Activated gamma-delta T cell treated with Interleukin-2 at 50 U/mL for 16 hours (primary cell): ENCODE results near the gene CADM2.
"Not testable (repeated sequence)": the region's sequence is repeated elsewhere in the genome, so short reads cannot be mapped to it uniquely, and the experiment has no call there.

Experiments used
- DNase-seq: peaks from one replicate; pipeline ENCODE4 v3.0.0-alpha.2; 2020

Gene CADM2

GRCh38 chr3:85081191-85081906, 122.6 kb downstream of the CADM2 start:
- no peak for DNase-seq

- DNase-seq, result no peak
These were observed 131.7 kb downstream of the CADM2 start for GRCh38 chr3:85090495-85090894.

GRCh38 chr3:85100316-85100715, 141.5 kb downstream of the CADM2 start:
- no peak for DNase-seq

GRCh38 chr3:85102781-85103180, 144.0 kb downstream of the CADM2 start:
- DNase-seq, result no peak

GRCh38 chr3:85110393-85110792, 151.6 kb downstream of the CADM2 start:
- DNase-seq, result no peak

- no peak for DNase-seq
These were observed 162.1 kb downstream of the CADM2 start for GRCh38 chr3:85120879-85121278.

- DNase-seq, result not testable (repeated sequence)
These were observed 174.1 kb downstream of the CADM2 start for GRCh38 chr3:85132864-85133263.

- not testable (repeated sequence) for DNase-seq
These were observed 175.1 kb downstream of the CADM2 start for GRCh38 chr3:85133691-85134420.

GRCh38 chr3:85142626-85143025, 183.8 kb downstream of the CADM2 start:
- no peak for DNase-seq

- no peak for DNase-seq
These were observed 189.2 kb downstream of the CADM2 start for GRCh38 chr3:85148036-85148435.

- no peak for DNase-seq
These were observed 192.8 kb downstream of the CADM2 start for GRCh38 chr3:85151555-85151954.

GRCh38 chr3:85153279-85153678, 194.5 kb downstream of the CADM2 start:
- DNase-seq, result not testable (repeated sequence)

GRCh38 chr3:85159376-85159775, 200.6 kb downstream of the CADM2 start:
- no peak for DNase-seq

- DNase-seq, result no peak
These were observed 202.8 kb downstream of the CADM2 start for GRCh38 chr3:85161544-85161943.

- no peak for DNase-seq
These were observed 204.1 kb downstream of the CADM2 start for GRCh38 chr3:85162905-85163304.

- DNase-seq, result no peak
These were observed 205.6 kb downstream of the CADM2 start for GRCh38 chr3:85164436-85164835.

- no peak for DNase-seq
These were observed 208.8 kb downstream of the CADM2 start for GRCh38 chr3:85167576-85167975.

- DNase-seq, result no peak
These were observed 211.9 kb downstream of the CADM2 start for GRCh38 chr3:85170646-85171045.

GRCh38 chr3:85171976-85172375, 213.2 kb downstream of the CADM2 start:
- no peak for DNase-seq

GRCh38 chr3:85176799-85177198, 218.0 kb downstream of the CADM2 start:
- no peak for DNase-seq

- DNase-seq, result no peak
These were observed 224.4 kb downstream of the CADM2 start for GRCh38 chr3:85182975-85183752.

GRCh38 chr3:85185495-85185894, 226.7 kb downstream of the CADM2 start:
- DNase-seq, result no peak

GRCh38 chr3:85189731-85190130, 230.9 kb downstream of the CADM2 start:
- DNase-seq, result no peak

- DNase-seq, result no peak
These were observed 234.8 kb downstream of the CADM2 start for GRCh38 chr3:85193565-85193964.
